Endothelial cell of umbilical vein (primary cell): ENCODE data around the gene RHOC.

Source experiments
- EZH2 ChIP-seq: IDR thresholded peaks from 2 replicates; pipeline ENCODE4 v1.6.1; 2012; ENCODE audit warnings: borderline replicate concordance, low read depth, mild to moderate bottlenecking, moderate library complexity, low read length, inconsistent platforms; ENCODE audit not compliant: severe bottlenecking
- FOS ChIP-seq: IDR thresholded peaks from 2 replicates; pipeline ENCODE4 v1.6.1; 2011; ENCODE audit warnings: mild to moderate bottlenecking, low read length, moderate library complexity, borderline replicate concordance; ENCODE audit not compliant: insufficient read depth
- GATA2 ChIP-seq: IDR thresholded peaks from 2 replicates; pipeline ENCODE4 v1.7.0; 2011; ENCODE audit warnings: low read depth, mild to moderate bottlenecking, moderate library complexity, mixed read lengths, low read length; ENCODE audit not compliant: insufficient read length, insufficient read depth
- JUN ChIP-seq: IDR thresholded peaks from 2 replicates; pipeline ENCODE4 v1.6.1; 2011; ENCODE audit warnings: borderline replicate concordance, low read depth; ENCODE audit not compliant: insufficient read length, insufficient read depth
- MYC ChIP-seq: IDR thresholded peaks from one replicate; pipeline ENCODE4 v1.6.1; 2011; ENCODE audit warnings: mild to moderate bottlenecking, low read depth, low read length
- POLR2A ChIP-seq: IDR thresholded peaks from 2 replicates; pipeline ENCODE4 v1.6.1; 2012; ENCODE audit warnings: low read depth, mild to moderate bottlenecking, control low read depth, low read length
- POLR2AphosphoS5 ChIP-seq: IDR thresholded peaks from 2 replicates; pipeline ENCODE4 v1.6.1; 2012; ENCODE audit warnings: low read depth, mild to moderate bottlenecking, control low read depth, low read length, moderate library complexity; ENCODE audit not compliant: insufficient read depth
- TF ChIP-seq, protein P1 (sequence below), 2 donors: IDR thresholded peaks; 1 replicate in 1 of 2; 2 replicates in 1 of 2; pipeline ENCODE4 v1.5.1; 2011; ENCODE audit warnings: low read length in 2 of 2, mild to moderate bottlenecking in 2 of 2, moderate library complexity in 2 of 2, control low read depth in 1 of 2, inconsistent platforms in 1 of 2, low read depth in 1 of 2; ENCODE audit not compliant: insufficient read depth in 1 of 2; ENCODE audit errors: extremely low read depth in 1 of 2
- TF ChIP-seq, protein P2 (sequence below): IDR thresholded peaks from 2 replicates; pipeline ENCODE4 v1.6.1; 2011; ENCODE audit not compliant: insufficient read depth, insufficient read length

DNA sequence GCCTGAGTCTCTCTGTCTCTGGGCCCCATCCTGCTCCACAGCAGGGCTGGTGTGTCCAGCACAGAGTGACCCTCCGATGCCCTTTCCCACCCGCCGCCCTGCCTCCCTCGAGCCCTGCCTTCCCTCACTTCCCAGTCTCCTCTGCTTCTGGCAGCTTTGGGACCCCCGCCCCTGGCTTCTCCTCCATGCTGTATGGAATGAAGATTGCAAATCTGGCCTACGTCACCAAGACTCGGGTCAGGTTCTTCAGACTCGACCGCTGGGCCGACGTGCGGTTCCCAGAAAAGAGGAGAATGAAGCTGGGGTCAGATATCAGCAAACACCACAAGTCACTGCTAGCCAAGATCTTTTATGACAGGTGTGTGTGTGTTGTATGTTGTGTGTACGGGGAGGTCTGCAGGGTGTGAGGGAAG is 18.1 kb downstream of the RHOC start:
- TF ChIP-seq JUN = no peak
- TF ChIP-seq, protein P1, sequence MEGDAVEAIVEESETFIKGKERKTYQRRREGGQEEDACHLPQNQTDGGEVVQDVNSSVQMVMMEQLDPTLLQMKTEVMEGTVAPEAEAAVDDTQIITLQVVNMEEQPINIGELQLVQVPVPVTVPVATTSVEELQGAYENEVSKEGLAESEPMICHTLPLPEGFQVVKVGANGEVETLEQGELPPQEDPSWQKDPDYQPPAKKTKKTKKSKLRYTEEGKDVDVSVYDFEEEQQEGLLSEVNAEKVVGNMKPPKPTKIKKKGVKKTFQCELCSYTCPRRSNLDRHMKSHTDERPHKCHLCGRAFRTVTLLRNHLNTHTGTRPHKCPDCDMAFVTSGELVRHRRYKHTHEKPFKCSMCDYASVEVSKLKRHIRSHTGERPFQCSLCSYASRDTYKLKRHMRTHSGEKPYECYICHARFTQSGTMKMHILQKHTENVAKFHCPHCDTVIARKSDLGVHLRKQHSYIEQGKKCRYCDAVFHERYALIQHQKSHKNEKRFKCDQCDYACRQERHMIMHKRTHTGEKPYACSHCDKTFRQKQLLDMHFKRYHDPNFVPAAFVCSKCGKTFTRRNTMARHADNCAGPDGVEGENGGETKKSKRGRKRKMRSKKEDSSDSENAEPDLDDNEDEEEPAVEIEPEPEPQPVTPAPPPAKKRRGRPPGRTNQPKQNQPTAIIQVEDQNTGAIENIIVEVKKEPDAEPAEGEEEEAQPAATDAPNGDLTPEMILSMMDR (IDR thresholded peaks at IDR 0.05; ENCODE audit: extremely low read depth in 1 of 2, insufficient read depth in 1 of 2, low read depth in 1 of 2, low read length in 2 of 2) = no peak
- TF ChIP-seq POLR2A = no peak
- TF ChIP-seq FOS = no peak
- TF ChIP-seq POLR2AphosphoS5 = no peak
- no peak for TF ChIP-seq EZH2
- TF ChIP-seq, protein P2, sequence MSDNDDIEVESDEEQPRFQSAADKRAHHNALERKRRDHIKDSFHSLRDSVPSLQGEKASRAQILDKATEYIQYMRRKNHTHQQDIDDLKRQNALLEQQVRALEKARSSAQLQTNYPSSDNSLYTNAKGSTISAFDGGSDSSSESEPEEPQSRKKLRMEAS = no peak
- TF ChIP-seq MYC = no peak
- no peak for TF ChIP-seq GATA2
